ENCODE results near the gene CASP14.
"Not testable (repeated sequence)": the region's sequence is repeated elsewhere in the genome, so short reads cannot be mapped to it uniquely, and the experiment has no call there.

The CASP14 gene, protein sequence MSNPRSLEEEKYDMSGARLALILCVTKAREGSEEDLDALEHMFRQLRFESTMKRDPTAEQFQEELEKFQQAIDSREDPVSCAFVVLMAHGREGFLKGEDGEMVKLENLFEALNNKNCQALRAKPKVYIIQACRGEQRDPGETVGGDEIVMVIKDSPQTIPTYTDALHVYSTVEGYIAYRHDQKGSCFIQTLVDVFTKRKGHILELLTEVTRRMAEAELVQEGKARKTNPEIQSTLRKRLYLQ

GRCh38 chr19:15048885-15049541, at the start of gene CASP14:
CASP14 (plus strand) TSS chr19:15049480; CDS start chr19:15052252, 2,772 bp downstream.
- DNase-seq: no peak

DNA sequence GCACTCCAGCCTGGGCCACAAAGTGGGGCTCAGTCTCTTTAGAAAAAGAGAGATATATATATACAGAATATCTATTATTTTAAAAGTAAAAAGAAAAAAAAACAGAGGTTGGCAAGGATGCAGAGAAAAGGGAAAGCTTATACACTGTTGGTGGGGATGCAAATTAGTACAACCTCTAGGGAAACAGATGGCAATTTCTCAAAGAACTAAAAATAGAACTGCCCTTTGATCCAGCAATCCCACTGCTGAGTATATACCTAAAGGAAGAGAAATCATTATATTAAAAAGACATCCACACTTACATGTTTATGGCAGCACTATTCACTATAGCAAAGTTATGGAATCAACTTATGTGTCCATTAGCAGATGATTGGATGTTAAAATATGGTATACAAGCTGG, 41.0 kb upstream of the CASP14 start:
- DNase-seq: no peak

DNA sequence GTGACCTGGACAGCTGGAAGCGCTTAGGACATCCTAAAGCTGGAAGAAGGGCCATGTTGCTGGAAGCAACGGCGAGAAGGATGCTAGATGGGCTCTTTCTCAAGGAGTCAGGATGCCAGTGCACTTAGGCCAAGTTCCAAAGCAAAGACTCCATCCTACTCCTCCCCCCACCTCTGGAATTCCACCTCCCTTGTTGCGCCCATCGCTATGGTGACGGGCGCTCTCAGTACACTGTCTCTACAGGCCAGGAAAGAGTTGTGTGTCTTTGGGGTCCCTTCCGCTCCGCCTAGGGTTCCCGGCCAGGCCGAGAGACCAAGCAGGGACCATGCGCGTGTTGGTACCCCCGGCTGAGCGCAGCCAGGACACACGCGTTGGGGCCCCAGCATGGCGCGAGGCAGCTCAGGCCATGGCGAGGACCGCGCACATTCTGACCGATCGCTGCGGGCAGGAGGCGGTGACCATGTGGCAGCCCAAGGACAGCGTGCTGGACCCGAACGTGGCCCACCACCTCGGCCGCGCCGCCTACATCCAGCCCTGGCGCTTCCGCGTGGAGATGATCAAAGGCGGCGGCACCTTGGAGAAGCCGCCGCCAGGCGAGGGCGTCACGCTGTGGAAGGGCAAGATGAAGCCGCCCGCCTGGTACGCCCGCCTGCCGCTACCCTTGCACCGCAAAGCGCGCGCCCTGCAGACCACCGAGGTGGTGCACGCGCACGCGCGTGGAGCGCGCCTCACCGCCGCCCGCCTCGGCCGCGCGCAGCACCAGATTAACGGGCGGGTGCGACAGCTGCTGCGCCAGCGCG, 38.6 kb upstream of the CASP14 start:
- DNase-seq: no peak

DNA sequence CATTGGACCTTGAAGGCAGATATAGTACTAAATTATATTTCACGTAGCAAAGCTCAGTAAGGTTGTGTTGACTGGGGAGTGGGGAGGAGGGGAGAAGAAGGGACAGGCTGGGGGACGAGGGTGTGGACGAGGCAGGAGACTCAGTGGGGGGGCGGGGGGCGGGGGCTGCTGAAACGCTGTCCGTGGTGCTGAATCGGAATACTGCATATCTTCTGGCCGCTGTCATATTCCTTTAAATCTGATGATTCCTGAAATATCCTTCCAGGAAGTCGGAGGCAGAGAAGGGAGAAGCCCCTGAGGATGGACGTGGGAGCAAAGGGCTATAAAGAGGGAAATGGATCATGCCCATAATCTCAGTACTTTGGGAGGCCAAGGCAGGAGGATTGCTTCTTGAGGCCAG, 34.7 kb upstream of the CASP14 start:
- DNase-seq: no peak

DNA sequence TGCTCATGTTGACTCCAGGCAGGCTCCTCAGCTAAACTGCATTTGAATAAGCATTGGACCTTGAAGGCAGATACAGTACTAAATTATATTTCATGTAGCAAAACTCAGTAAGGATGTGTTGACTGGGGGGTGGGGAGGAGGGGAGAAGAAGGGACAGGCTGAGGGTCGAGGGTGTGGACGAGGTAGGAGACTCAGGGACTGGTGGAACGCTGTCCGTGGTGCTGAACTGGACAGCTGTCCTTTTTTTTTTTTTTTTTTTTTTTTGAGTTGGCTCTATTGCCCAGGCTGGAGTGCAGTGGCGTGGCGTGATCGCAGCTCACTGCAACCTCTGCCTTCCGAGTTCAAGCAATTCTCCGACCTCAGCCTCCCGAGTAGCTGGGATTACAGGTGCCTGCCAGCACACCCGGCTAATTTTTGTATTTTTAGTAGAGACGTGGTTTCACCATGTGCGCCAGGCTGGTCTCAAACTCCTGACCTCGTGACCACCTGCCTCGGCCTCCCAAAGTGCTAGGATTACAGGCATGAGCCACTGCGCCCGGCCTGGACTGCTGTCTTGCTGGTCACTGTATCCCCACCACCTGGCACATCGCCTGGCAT, 33.2 kb upstream of the CASP14 start:
- DNase-seq: no peak

DNA sequence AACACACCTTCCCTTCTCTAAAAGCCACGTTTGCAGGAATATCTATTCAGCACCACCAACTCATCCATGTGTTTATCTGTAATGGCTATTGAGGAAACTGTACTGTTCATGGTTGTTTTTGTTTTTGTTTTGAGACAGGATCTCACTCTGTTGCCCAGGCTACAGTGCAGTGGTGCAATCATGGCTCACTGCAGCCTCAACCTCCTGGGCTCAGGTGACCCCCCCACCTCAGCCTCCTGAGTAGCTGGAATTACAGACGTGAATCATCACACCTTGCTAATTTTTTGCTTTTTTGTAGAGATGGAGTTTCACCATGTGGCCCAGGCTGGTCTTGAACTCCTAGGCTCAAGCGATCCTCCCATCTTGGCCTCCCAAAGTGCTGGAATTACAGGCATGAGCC, 30.4 kb upstream of the CASP14 start:
- not testable (repeated sequence) for DNase-seq

DNA sequence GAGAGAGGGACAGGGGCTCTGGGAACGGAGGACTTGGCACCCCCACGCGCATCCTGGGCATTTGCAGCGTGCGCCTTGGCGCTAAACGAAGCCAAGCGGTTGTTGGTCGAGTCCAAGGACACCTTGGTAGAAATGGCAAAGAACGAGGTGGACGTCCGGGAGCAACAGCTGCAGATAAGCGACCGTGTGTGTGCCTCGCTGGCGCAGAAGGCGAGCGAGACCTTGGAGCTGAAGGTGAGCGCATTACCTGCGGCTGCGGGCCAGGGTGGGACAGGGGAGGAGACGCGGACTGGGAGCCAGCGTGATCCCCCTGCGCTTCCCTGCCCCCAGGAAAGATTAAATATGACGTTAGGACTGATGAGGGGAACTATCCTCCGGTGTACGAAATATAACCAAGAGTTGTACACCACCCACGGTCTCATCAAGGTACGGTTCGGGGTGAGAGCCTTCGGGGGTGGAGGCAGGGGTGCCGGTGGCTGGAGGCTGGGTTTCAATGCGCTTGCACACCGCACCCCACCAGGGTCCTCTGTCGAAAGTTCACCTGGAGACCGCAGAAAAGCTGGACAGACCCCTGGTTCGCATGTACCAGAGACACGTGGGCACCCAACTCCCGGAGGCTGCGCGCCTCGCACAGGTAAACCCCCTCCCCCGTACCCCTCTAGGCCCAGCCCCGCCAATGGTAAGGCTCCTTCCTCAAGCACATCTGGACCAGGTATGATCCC, 27.8 kb upstream of the CASP14 start:
- no peak for DNase-seq

- no peak for DNase-seq
These were observed 26.5 kb upstream of the CASP14 start for GRCh38 chr19:15022752-15023151.

DNA sequence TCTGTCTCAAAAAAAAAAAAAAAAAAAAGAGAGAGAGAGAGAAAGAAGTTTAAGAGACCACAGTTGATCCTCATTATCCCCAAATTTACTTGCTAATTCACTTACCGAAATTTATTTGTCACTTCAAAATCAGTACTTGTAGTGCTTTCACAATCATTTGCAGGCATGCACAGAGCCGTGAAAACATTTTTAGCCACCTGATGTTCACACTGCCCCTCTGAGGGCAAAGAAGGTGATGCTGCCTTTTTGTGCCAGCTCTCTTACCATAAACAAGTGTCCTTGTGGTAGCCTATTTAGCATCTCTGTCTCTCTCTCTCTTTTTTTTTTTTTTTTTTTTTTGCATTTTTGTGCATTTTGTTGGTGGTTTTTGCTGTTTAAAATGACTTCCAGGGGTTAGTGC, 24.1 kb upstream of the CASP14 start:
- DNase-seq: no peak

DNA sequence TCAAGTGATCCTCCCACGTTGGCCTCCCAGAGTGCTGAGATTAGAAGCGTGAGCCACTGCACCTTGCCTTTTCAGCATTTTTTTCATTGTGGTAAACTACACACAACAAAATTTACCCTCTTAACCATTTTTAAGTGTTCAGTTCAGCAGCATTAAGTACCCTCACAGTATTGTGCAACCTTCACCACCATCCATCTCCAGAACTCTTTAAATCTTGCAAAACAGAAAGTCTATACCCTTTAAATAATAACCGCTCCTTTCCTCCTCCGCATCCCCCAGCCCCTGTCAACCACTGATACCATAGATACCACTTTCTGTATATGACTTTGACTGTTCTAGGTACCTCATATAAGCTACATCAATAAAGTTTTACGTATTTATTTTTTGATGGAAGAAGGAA, 20.8 kb upstream of the CASP14 start:
- DNase-seq: no peak

DNA sequence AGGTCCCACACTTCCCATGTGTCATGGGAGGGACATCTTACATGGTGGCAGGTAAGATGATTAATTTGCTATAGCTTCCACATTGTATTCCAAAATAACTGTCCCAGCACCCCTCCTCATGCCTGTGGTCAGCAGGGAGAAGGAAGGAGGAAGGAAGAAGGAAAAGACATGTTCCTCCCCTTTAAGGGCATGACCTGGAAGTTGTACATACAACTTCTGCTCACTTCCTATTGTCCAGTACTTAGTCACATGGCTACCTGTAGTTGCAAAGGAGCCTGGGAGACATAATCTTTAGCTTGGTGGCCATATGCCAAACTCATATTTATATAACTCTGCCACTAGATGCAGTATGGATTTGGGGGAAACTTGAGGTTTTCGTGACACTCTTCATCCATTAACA, 17.6 kb upstream of the CASP14 start:
- DNase-seq: no peak

- DNase-seq: no peak
These were observed 13.4 kb upstream of the CASP14 start for GRCh38 chr19:15035795-15036311.

DNA sequence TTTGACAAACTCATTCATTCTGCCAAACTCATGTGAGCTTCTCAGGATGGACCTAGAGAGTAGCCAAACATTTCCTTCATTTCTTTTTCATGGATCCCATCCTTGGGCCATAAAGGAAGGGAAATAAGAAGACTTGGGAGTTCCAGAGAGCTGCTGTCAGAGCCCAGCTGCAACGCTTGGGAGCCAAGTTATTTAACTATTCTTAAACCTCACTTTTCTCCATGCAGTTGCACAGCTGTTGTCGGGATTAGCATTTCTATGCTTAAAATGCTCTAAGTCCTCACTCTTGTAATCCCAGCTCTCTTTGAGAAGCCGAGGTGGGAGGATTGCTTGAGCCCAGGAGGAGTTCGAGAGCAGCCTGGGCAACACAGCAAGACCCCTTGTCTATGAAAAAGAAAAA, 11.7 kb upstream of the CASP14 start:
- DNase-seq: no peak

DNA sequence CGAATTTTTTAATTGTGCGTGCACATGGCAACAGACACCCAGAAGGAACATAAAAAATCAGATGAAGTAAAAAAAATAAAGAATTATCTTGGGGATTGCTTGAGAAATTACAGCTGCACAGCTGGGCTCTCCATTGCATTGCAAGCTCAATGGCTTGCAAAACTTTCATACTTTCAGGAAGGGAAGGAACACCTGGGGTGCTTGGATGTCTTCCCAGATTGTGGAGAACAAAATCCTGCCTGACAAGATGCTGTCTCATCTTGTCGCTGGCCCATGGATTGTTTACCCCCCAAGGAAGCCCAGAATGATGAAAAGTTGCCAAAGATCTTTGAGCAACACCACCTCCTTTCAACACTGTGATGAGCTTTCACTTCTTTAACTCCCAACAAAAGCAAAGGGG, 11.0 kb upstream of the CASP14 start:
- no peak for DNase-seq

DNA sequence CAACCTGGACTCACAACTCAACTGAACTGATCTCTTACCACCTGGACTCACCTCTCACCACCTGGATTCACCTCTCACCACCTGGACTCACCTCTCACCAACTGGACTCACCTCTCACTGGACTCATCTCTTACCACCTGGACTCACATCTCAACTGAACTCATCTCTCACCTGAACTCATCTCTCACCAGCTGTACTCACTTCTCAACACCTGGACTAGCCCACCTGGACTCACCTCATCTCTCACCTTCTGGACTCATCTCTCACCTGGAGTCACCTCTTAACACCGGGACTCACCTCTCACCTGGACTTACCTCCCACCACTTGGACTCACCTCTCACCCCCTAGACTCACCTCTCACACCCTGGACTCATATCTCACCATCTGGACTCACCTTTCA, 7.3 kb upstream of the CASP14 start:
- no peak for DNase-seq

- no peak for DNase-seq
These were observed 6.5 kb upstream of the CASP14 start for GRCh38 chr19:15042826-15043225.

DNA sequence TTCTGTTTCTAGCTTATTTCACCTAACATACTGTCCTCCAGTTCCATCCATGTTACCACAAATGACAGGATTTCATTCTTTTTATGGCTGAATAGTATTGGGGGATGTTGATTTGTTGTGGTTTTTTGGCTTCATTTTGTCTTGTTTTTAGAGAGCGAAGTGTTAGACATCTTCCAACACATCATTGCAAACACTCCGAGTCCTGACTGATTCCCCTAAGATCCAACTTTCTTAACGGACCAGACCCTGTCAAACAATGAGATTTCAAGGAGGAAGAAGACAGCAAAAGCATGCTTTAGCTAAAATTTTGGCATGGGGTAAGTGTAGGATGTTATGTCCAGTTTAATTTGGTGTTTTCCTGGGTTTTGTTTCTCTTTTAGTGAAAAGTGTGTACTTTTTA, 3.8 kb upstream of the CASP14 start:
- DNase-seq: no peak

DNA sequence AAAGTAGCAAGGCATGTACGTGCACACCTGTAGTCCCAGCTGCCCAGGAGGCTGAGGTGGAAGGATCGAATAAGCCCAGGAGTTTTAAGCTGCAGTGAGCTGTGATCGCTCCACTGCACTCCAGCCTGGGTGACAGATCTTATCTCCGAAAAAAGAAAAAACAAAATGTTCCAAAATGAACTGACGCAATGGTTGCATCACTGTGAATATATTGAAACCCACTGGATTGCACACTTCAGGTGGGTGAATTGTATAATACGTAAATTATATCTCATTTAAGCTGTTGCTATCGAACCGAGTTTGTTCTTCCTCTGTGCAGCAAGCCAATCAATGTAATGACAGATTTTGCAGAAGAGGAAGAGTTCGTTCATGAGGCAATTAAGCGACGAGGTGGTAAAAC, 1.6 kb upstream of the CASP14 start:
- no peak for DNase-seq

DNA sequence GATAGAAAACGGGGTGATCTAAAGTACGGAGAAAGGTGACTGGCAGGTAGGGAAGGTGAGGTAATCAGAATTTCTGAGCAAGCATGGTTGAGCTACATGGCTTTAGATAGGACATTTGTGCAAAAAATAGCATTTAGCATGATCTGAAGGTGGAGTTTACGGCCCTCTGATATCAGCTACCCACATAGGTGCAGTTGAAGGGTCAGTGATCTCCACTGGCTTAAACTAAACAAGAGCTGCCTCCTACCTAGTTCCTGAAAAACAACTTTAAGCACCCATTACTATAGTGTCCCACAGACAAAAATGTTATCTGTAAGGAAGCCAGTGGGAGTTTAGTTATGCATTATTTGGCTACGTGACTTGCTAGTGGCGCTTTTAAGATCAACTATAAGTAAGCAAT, 1.2 kb upstream of the CASP14 start:
- no peak for DNase-seq

DNA sequence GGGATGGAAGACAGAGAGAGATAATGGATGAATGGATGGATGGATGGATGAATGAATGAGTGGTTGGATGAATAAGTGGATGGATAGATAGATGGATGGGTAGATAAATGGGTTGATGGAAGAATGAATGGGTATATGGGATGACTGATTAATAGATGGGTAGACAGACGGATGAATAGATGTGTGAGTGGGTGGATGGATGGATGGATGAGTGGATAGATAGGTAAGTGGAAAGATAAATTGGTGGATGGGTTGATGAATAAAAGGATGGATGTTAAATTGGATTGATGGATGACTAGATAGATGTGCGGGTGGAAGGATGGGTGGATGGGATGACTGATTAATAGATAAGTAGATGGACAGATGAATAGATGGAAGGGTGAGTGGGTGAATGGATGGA, 1.4 kb downstream of the CASP14 start:
- DNase-seq: no peak

GRCh38 chr19:15062036-15062435, 12.8 kb downstream of the CASP14 start:
- DNase-seq: no peak

DNA sequence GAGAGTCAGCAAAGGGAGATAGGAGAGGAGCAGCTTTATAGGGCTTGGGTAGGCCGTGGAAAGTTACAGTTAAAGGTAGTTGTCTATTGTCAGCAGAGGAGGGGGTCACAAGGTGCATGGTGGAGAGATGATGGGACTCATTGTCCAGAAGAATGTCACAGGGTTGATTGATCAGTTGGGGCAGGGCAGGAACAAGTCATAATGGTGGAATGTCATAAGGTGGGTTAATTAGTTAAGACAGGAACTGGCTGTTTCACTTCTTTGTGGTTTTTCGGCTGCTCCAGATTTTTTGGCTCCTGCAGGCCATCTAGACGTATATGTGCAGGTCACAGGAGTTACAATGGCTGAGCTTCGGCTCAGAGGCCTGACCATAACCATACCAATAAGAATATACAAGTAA, 21.1 kb downstream of the CASP14 start:
- not testable (repeated sequence) for DNase-seq

Data from NCI-H1092 treated with DMSO at 0.1 percent for 48 hours (cell line).